Effector memory CD8-positive, alpha-beta T cell (primary cell): ENCODE measurements around the gene CTDP1.

Experiments
- ATAC-seq: fragments of 150-1000 bp; cut with Tn5 transposase; replicated peaks from 2 replicates; pipeline ENCODE4 v1.10.0; 2021; ENCODE audit warnings: mild to moderate bottlenecking, moderate library complexity
- DNase-seq, 3 experiments: peaks; one replicate each; pipeline ENCODE4 v3.0.0; 2021
- H3K27ac Mint-ChIP-seq, 2 donors: one replicate each; pipeline ENCODE4 v1.8.0; 2022; ENCODE audit warnings: mild to moderate bottlenecking in 2 of 2, mixed read lengths in 2 of 2, moderate library complexity in 2 of 2
- H3K27me3 Mint-ChIP-seq, 2 donors: one replicate each; pipeline ENCODE4 v1.8.0; 2022; ENCODE audit warnings: mixed read lengths in 2 of 2
- H3K36me3 Mint-ChIP-seq: one replicate; pipeline ENCODE4 v1.8.0; 2022; ENCODE audit warnings: mild to moderate bottlenecking, moderate library complexity, mixed read lengths; ENCODE audit not compliant: insufficient read depth
- H3K4me1 Mint-ChIP-seq, 2 donors: one replicate each; pipeline ENCODE4 v1.8.0; 2022; ENCODE audit warnings: low read depth in 2 of 2, mixed read lengths in 2 of 2
- H3K4me3 Mint-ChIP-seq, 2 donors: one replicate each; pipeline ENCODE4 v1.8.0; 2022; ENCODE audit warnings: mild to moderate bottlenecking in 2 of 2, mixed read lengths in 2 of 2, moderate library complexity in 2 of 2
- H3K9me3 Mint-ChIP-seq, 2 donors: one replicate each; pipeline ENCODE4 v1.8.0; 2022; ENCODE audit warnings: mixed read lengths in 2 of 2

CTDP1 gene

DNA sequence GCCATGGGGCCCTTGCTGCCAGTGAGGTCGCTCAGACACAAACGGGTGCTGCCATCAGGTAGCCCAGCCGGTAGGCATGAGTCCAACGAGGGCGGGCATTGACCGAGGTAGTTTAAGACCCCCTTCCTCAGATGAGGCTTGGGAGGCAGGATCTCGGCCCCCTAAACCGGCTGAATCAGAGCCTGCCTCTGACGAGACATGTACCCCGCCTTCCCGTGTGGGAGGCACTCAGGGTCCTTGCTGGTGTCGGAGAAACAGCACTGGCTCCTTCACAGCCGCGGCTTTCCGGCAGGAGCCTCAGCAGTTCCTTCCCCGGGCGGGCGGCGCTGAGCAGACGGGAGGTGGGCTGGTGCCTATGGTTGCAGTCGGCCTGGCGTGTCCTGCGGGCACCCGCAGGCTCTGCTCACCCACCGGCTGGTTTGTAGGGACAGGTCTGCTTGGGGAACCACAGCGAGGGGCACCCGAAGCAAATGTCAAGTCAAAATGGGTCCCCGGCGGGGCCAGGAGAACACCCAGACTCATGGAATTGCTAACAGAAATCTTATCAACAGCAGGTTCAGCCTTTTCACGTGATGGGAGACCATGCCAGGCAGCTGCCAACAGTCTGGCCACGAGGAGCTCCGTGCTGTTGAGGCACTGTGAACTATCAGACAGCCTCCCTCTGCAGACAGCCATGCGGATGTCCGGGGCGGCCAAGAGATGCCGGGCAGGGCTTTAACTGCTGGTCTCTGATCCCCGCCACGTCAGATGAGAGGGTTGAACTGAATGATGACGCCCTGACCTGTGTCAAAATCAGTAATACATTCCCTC is 121.0 kb downstream of the CTDP1 start:
- DNase-seq (no peak), ATAC-seq (no peak)
- no peaks in the 10 kb centered on the region for H3K9me3 Mint-ChIP-seq
- peak overlapping the region in 1 of 2 donors; percentile 33 for H3K4me3 Mint-ChIP-seq
- H3K27me3 Mint-ChIP-seq = peaks cover 31 to 34% of the 10 kb centered on the region in 2 donors
- no peak overlapping the region for H3K27ac Mint-ChIP-seq
- H3K36me3 Mint-ChIP-seq = no peaks in the 10 kb centered on the region
- peaks cover 6 to 20% of the 10 kb centered on the region in 2 donors for H3K4me1 Mint-ChIP-seq

DNA sequence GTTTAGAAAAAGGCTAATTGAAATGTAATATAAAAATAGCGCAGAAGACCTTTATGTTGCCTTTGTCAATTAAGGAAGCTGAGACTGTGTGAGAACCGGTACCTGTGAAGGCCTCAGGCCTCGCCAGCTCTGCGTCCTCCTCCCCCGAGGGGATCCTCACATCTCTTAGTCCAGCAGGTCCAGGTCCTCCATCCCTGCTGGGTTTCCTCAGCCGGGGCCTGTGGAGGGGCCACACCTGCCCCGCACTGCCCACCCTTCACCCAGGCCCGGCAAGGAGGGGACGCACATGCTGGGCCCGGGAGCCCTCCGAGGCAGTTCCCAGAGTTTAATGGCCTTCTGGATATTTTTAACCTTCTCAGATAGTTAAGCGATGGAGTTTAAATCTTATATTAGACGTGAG is 121.6 kb downstream of the CTDP1 start:
- H3K4me3 Mint-ChIP-seq = no peak overlapping the region
- no peak for DNase-seq
- no peaks in the 10 kb centered on the region for H3K9me3 Mint-ChIP-seq
- peaks cover 31 to 34% of the 10 kb centered on the region in 2 donors for H3K27me3 Mint-ChIP-seq
- H3K4me1 Mint-ChIP-seq = peaks cover 6 to 22% of the 10 kb centered on the region in 2 donors
- no peaks in the 10 kb centered on the region for H3K36me3 Mint-ChIP-seq
- no peak overlapping the region for H3K27ac Mint-ChIP-seq
- ATAC-seq = no peak

DNA sequence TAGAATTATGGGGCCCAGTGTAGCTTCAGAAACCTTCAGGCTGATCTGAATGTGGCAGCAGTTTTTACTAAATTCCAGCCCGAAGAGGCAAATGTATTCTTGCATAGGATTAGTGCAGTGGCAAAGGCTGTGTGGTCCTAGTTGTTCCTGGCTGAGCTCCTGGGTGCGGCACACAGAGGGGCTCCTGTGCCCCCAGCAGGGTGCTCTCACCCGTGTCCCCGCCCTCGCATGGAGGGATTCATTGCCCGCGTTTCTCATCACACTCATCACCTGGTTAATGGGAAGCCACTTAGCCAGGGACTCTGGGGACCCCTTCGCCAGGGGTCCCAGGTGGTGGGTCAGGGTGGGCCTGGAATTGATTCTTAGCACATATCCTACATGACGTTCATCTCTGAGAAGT is 122.0 kb downstream of the CTDP1 start:
- ATAC-seq (no peak), DNase-seq (no peak)
- Mint-ChIP-seq H3K9me3 (no peaks in the 10 kb centered on the region), H3K27me3 (peaks cover 26 to 30% of the 10 kb centered on the region in 2 donors), H3K27ac (no peak overlapping the region), H3K4me3 (no peak overlapping the region), H3K4me1 (peaks cover 6 to 22% of the 10 kb centered on the region in 2 donors), H3K36me3 (no peaks in the 10 kb centered on the region)

DNA sequence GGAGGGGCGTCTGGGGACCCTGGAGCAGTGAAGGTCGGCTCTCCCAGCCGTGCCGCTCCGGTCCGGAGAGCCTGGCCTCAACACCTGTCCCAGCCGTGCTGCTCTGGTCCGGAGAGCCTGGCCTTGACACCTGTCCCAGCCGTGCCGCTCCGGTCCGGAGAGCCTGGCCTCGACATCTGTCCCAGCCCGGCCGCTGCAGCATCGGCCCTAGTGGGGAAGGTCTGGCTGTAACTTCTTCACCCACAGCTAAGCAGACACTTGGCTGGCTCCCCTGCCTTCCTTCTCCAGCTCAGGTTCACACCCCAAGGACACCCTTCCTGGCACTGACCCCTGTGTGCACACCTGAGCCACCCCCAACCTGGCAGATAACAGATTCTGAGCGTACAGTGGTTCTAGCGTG is 122.7 kb downstream of the CTDP1 start:
- Mint-ChIP-seq H3K27me3 (peaks cover 20 to 24% of the 10 kb centered on the region in 2 donors), H3K36me3 (no peaks in the 10 kb centered on the region), H3K9me3 (no peaks in the 10 kb centered on the region), H3K4me3 (no peak overlapping the region), H3K27ac (no peak overlapping the region), H3K4me1 (peaks cover 3 to 20% of the 10 kb centered on the region in 2 donors)
- DNase-seq (no peak), ATAC-seq (no peak)

GRCh38 chr18:79803611-79804051 is 124.0 kb downstream of the CTDP1 start:
- Mint-ChIP-seq H3K27me3 (peaks cover 16 to 18% of the 10 kb centered on the region in 2 donors), H3K27ac (no peak overlapping the region), H3K4me1 (peaks cover 2 to 18% of the 10 kb centered on the region in 2 donors), H3K9me3 (no peaks in the 10 kb centered on the region), H3K4me3 (no peak overlapping the region), H3K36me3 (no peaks in the 10 kb centered on the region)
- ATAC-seq (no peak), DNase-seq (no peak)
